Thoracic aorta (tissue), 2 donors: ENCODE results near the gene ANXA1. TPM values are rescaled to one million over a fixed set of nuclear protein-coding genes. Genes with fewer than 3 reads are reported as not detected.

ENCODE experiments used
- ATAC-seq: fragments of 150-250 bp; one replicate; pipeline ENCODE4 v1.8.0; 2017; ENCODE audit warnings: low read depth; ENCODE audit not compliant: insufficient number of reproducible peaks, low FRiP score
- DNase-seq: peaks from one replicate; pipeline ENCODE4 v3.0.0-alpha.2; 2020; ENCODE audit warnings: low spot score
- H3K27ac ChIP-seq, 2 donors: fragments of 200-600 bp; sonication (generic); 1 replicate in 1 of 2; 2 replicates in 1 of 2; pipeline ENCODE4 v1.5.1; 2016; ENCODE audit warnings: mild to moderate bottlenecking in 2 of 2, moderate library complexity in 2 of 2
- H3K27me3 ChIP-seq: fragments of 200-600 bp; sonication (generic); replicated peaks from 2 replicates; pipeline ENCODE4 v1.6.0; 2016; ENCODE audit warnings: mild to moderate bottlenecking; ENCODE audit not compliant: insufficient read depth
- H3K36me3 ChIP-seq: fragments of 200-600 bp; sonication (generic); one replicate; pipeline ENCODE4 v1.5.1; 2016
- H3K4me1 ChIP-seq, 2 donors: fragments of 200-600 bp; sonication (generic); 1 replicate in 1 of 2; 2 replicates in 1 of 2; pipeline versions ENCODE4 v1.5.1 to v1.6.0; 2016; ENCODE audit warnings: low read depth in 2 of 2, mild to moderate bottlenecking in 1 of 2; ENCODE audit not compliant: control insufficient read depth in 1 of 2
- H3K4me3 ChIP-seq: fragments of 200-600 bp; sonication (generic); 2 replicates; pipeline ENCODE4 v1.5.1; 2016; ENCODE audit warnings: mild to moderate bottlenecking
- H3K9me3 ChIP-seq: fragments of 200-600 bp; sonication (generic); 2 replicates; pipeline ENCODE4 v1.5.1; 2016
- CTCF ChIP-seq: fragments of 200-600 bp; sonication (generic); IDR thresholded peaks from one replicate; pipeline ENCODE4 v1.5.1; 2019; ENCODE audit warnings: antibody characterized with exemption
- total RNA-seq, 2 donors: library from RNA; depleted of rRNA; stranded (reverse); fragments of >200 nt; gene quantifications; one replicate each; pipeline versions ENCODE4 v1.1.0 to v1.2.3, GENCODE V29; 2016

ANXA1 gene
- total RNA-seq, 2 donors from 2014 or later: 485 to 668 TPM

- no peak for TF ChIP-seq CTCF
- Histone ChIP-seq H3K36me3 (no peaks in the 10 kb centered on the region), H3K4me1 (no peaks in the 10 kb centered on the region), H3K27me3 (no peaks in the 10 kb centered on the region), H3K4me3 (no peak overlapping the region), H3K9me3 (no peaks in the 10 kb centered on the region), H3K27ac (no peak overlapping the region)
- ATAC-seq (no peak), DNase-seq (no peak)
Measured at GRCh38 chr9:73199448-73199847, 47.8 kb downstream of the ANXA1 start.

- H3K27ac ChIP-seq: no peak overlapping the region
- ATAC-seq: no peak
- H3K9me3 ChIP-seq: no peaks in the 10 kb centered on the region
- no peak overlapping the region for H3K4me3 ChIP-seq
- no peaks in the 10 kb centered on the region for H3K36me3 ChIP-seq
- H3K4me1 ChIP-seq: no peaks in the 10 kb centered on the region
- no peaks in the 10 kb centered on the region for H3K27me3 ChIP-seq
- no peak for TF ChIP-seq CTCF
- DNase-seq: no peak
Measured at GRCh38 chr9:73199886-73200285, 48.2 kb downstream of the ANXA1 start.

GRCh38 chr9:73200694-73201452, 49.2 kb downstream of the ANXA1 start:
- H3K27me3 ChIP-seq: no peaks in the 10 kb centered on the region
- TF ChIP-seq CTCF: peak; percentile 37

GRCh38 chr9:73202980-73203379, 51.3 kb downstream of the ANXA1 start:
- Histone ChIP-seq H3K27ac (no peak overlapping the region), H3K9me3 (no peaks in the 10 kb centered on the region), H3K27me3 (no peaks in the 10 kb centered on the region), H3K4me3 (no peak overlapping the region), H3K36me3 (no peaks in the 10 kb centered on the region), H3K4me1 (peaks cover 0 to 8% of the 10 kb centered on the region in 2 donors)
- no peak for DNase-seq
- ATAC-seq: no peak
- no peak for TF ChIP-seq CTCF

More at GRCh38 chr9:73200694-73201452, 49.2 kb downstream of the ANXA1 start:
- DNase-seq (no peak), ATAC-seq (no peak)
- Histone ChIP-seq H3K27ac (no peak overlapping the region), H3K4me1 (peaks cover 0 to 8% of the 10 kb centered on the region in 2 donors), H3K36me3 (no peaks in the 10 kb centered on the region), H3K4me3 (no peak overlapping the region), H3K9me3 (no peaks in the 10 kb centered on the region)

GRCh38 chr9:73204936-73205335, 53.3 kb downstream of the ANXA1 start:
- DNase-seq: no peak
- no peaks in the 10 kb centered on the region for H3K27me3 ChIP-seq
- no peaks in the 10 kb centered on the region for H3K36me3 ChIP-seq
- peaks cover 0 to 8% of the 10 kb centered on the region in 2 donors for H3K4me1 ChIP-seq
- no peak overlapping the region for H3K4me3 ChIP-seq
- no peak for TF ChIP-seq CTCF
- ATAC-seq: no peak
- no peaks in the 10 kb centered on the region for H3K9me3 ChIP-seq
- H3K27ac ChIP-seq: no peak overlapping the region
